HL-60 (cell line): ENCODE data around the gene RHOBTB1.

ENCODE experiments used
- DNase-seq, 2 experiments: peaks; one replicate each; pipeline ENCODE4 v3.0.0-alpha.2; 2010 to 2020; ENCODE audit warnings: low read depth in 1 of 2, low spot score in 1 of 2
- H3K27ac ChIP-seq: fragments of 250-450 bp; sonication (Bioruptor Pico); replicated peaks from 2 replicates; pipeline ENCODE4 v1.5.1; 2020; ENCODE audit warnings: mild to moderate bottlenecking, moderate library complexity
- H3K27me3 ChIP-seq: fragments of 250-450 bp; sonication (Bioruptor Pico); 2 replicates; pipeline ENCODE4 v1.5.1; 2021; ENCODE audit warnings: mild to moderate bottlenecking, moderate library complexity; ENCODE audit not compliant: insufficient read depth, poor library complexity, severe bottlenecking
- H3K4me3 ChIP-seq: replicated peaks from 2 replicates; pipeline ENCODE4 v1.5.1; 2011; ENCODE audit warnings: mild to moderate bottlenecking, control low read depth, low read length; ENCODE audit not compliant: insufficient read depth
- GABPA ChIP-seq: IDR thresholded peaks from 2 replicates; pipeline ENCODE4 v1.6.1; 2012; ENCODE audit warnings: low read depth
- POLR2AphosphoS5 ChIP-seq: IDR thresholded peaks from 2 replicates; pipeline ENCODE4 v1.6.1; 2012; ENCODE audit warnings: low read depth
- SPI1 ChIP-seq: IDR thresholded peaks from 2 replicates; pipeline ENCODE4 v1.6.1; 2012; ENCODE audit warnings: low read depth, mild to moderate bottlenecking, borderline replicate concordance
- TF ChIP-seq, protein P1 (sequence below): IDR thresholded peaks from one replicate; pipeline ENCODE4 v1.5.1; 2011; ENCODE audit warnings: low read length, control low read depth, inconsistent platforms; ENCODE audit not compliant: insufficient read depth
- TF ChIP-seq, protein P2 (sequence below): IDR thresholded peaks from 2 replicates; pipeline ENCODE4 v1.6.1; 2012; ENCODE audit warnings: low read depth; ENCODE audit not compliant: insufficient replicate concordance

The RHOBTB1 gene

DNA sequence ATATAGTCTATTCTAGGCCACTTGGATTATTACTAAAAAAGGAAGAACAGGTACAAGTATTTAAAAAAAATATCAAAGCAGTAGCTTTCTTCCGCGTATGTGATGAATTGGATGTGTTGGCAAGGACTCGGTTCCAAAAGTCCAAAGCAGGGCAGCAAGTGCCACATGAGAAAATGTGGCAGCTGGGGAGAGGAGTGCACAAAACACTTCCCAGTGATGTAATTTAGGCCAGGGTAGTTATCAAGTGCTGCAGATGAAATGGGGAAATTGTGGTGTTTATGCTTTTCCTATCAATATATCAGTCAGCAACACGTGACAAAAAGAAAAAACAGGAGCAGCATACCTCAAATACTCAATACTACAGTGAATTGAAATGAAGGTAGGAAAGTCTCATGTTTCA lies 7.0 kb downstream of the RHOBTB1 start:
- Histone ChIP-seq H3K27me3 (no peaks in the 10 kb centered on the region), H3K27ac (no peak overlapping the region), H3K4me3 (no peak overlapping the region)
- DNase-seq = peak in 1 of 2 experiments; percentile 5
- TF ChIP-seq GABPA = no peak
- TF ChIP-seq, protein P1, sequence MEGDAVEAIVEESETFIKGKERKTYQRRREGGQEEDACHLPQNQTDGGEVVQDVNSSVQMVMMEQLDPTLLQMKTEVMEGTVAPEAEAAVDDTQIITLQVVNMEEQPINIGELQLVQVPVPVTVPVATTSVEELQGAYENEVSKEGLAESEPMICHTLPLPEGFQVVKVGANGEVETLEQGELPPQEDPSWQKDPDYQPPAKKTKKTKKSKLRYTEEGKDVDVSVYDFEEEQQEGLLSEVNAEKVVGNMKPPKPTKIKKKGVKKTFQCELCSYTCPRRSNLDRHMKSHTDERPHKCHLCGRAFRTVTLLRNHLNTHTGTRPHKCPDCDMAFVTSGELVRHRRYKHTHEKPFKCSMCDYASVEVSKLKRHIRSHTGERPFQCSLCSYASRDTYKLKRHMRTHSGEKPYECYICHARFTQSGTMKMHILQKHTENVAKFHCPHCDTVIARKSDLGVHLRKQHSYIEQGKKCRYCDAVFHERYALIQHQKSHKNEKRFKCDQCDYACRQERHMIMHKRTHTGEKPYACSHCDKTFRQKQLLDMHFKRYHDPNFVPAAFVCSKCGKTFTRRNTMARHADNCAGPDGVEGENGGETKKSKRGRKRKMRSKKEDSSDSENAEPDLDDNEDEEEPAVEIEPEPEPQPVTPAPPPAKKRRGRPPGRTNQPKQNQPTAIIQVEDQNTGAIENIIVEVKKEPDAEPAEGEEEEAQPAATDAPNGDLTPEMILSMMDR = no peak
- TF ChIP-seq POLR2AphosphoS5 = no peak

DNA sequence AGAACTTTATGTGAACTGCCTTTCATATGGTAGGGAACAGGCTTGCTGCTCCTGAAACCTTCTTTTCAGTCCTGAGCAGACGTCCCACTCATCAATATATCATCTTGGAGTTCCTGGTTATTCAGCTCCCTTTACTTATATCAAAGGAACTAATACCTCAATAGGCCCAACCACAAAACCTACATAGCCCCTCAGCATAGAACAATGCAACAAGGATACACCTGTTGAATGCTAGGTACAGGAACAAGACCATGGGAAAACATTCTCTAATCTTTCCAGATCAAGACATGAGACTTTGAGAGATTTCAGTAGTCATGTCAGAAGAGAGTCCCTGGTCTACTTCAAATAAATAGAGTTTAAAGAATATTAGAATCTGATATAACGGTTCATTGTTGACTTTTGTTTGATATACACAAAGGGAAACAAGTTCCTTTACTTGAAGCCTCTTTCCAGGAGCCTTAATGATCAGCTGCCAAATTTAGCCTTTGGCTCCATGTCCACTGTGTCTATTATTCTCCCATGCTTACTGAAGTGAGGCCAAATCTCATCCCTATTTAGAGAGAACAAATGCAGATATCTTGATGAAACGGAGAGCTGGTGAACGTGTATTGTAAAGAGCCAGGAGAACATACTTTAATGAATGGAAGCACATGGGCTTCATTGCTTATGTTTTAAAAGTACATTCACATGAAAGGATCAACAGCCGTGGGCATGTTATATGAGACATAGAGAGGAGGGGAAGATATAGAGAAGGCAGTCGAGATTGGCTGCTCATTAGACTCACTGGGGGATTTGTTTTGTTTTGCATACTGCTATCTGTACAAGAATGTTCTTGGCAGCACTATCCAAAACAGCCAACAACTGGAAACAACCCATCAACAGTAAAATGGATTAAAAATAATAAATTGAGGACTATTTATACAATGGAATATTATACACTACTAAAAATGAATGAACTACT lies 9.5 kb downstream of the RHOBTB1 start:
- TF ChIP-seq, protein P1 = no peak
- TF ChIP-seq POLR2AphosphoS5 (no peak), GABPA (no peak), SPI1 (no peak)
- TF ChIP-seq, protein P2, sequence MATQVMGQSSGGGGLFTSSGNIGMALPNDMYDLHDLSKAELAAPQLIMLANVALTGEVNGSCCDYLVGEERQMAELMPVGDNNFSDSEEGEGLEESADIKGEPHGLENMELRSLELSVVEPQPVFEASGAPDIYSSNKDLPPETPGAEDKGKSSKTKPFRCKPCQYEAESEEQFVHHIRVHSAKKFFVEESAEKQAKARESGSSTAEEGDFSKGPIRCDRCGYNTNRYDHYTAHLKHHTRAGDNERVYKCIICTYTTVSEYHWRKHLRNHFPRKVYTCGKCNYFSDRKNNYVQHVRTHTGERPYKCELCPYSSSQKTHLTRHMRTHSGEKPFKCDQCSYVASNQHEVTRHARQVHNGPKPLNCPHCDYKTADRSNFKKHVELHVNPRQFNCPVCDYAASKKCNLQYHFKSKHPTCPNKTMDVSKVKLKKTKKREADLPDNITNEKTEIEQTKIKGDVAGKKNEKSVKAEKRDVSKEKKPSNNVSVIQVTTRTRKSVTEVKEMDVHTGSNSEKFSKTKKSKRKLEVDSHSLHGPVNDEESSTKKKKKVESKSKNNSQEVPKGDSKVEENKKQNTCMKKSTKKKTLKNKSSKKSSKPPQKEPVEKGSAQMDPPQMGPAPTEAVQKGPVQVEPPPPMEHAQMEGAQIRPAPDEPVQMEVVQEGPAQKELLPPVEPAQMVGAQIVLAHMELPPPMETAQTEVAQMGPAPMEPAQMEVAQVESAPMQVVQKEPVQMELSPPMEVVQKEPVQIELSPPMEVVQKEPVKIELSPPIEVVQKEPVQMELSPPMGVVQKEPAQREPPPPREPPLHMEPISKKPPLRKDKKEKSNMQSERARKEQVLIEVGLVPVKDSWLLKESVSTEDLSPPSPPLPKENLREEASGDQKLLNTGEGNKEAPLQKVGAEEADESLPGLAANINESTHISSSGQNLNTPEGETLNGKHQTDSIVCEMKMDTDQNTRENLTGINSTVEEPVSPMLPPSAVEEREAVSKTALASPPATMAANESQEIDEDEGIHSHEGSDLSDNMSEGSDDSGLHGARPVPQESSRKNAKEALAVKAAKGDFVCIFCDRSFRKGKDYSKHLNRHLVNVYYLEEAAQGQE = no peak
- DNase-seq = no peak

DNA sequence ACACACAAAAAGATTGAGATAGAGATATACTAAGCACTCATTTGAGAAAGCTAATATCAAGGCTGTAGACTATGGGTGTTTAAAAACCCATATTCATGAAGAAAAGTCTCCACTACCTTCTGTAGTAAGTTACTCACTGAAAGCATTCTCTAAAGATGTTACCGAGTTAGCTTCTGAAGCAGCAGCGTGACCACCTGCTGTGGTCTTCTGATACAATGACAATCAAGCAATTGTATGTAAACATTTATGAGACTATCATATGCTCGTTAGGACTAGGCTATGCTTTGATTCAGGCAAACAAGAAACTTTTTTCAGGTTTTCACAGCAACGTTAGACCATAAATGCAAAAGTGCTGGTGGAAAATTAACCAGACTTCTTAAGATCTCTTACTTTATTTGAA lies 11.2 kb downstream of the RHOBTB1 start:
- TF ChIP-seq GABPA (no peak), SPI1 (no peak), POLR2AphosphoS5 (no peak)
- TF ChIP-seq, protein P1 = no peak
- TF ChIP-seq, protein P2 = no peak
- no peaks in the 10 kb centered on the region for H3K27me3 ChIP-seq
- no peak overlapping the region for H3K4me3 ChIP-seq
- DNase-seq = no peak
- H3K27ac ChIP-seq = no peak overlapping the region

More for the DNA sequence above, 9.5 kb downstream of the RHOBTB1 start:
- H3K27me3 ChIP-seq = no peaks in the 10 kb centered on the region
- H3K4me3 ChIP-seq = no peak overlapping the region
- H3K27ac ChIP-seq = no peak overlapping the region
